Endothelial cell of umbilical vein (primary cell): ENCODE data around the gene RILPL2. TPM values are rescaled to one million over a fixed set of nuclear protein-coding genes. Genes with fewer than 3 reads are reported as not detected.

Source experiments
- BruUV-seq: library from RNA; stranded (reverse); fragments of 400-500 nt; replicated peaks from 2 replicates; lab custom pipeline; 2021; lab: Mats Ljungman, UMichigan
- CTCF ChIA-PET: fragments of 300-600, 350-600 bp; sonication (Branson Sonifier 250); formaldehyde crosslinking; loops from one replicate; lab custom pipeline; 2021; ENCODE audit warnings: antibody characterized with exemption, inconsistent platforms; lab: Charles Lee
- POLR2A ChIA-PET: fragments of 300-600, 350-600 bp; sonication (Branson Sonifier 250); formaldehyde crosslinking; loops from one replicate; lab custom pipeline; 2021; ENCODE audit warnings: antibody characterized with exemption, inconsistent platforms; lab: Charles Lee
- DNase-seq: peaks from one replicate; pipeline ENCODE4 v3.0.0-alpha.2; 2011; ENCODE audit warnings: low read depth, low spot score
- FAIRE-seq: peaks from 2 replicates; lab custom pipeline; 2011; peaks lifted over from hg19 to GRCh38; lab: Jason Lieb, UNC
- H2AFZ ChIP-seq: 2 replicates; pipeline ENCODE4 v1.6.0; 2012; ENCODE audit warnings: low read depth, low read length, control low read depth, inconsistent platforms
- H3K27ac ChIP-seq: 2 replicates; pipeline ENCODE4 v1.5.1; 2011; ENCODE audit warnings: low read depth, mild to moderate bottlenecking, control low read depth, low read length, moderate library complexity; ENCODE audit not compliant: insufficient read depth
- H3K27me3 ChIP-seq, 2 experiments: 2 replicates each; pipeline versions ENCODE4 v1.6.0 to v1.6.1; 2011; ENCODE audit warnings: low read length in 2 of 2, mixed read lengths in 1 of 2; ENCODE audit not compliant: control insufficient read depth in 2 of 2, insufficient read depth in 2 of 2
- H3K36me3 ChIP-seq, 2 experiments: 2 replicates in 1 of 2; 3 replicates in 1 of 2; pipeline ENCODE4 v1.5.1; 2011; ENCODE audit warnings: low read length in 2 of 2, mild to moderate bottlenecking in 1 of 2, moderate library complexity in 1 of 2; ENCODE audit not compliant: control insufficient read depth in 2 of 2, insufficient read depth in 2 of 2; ENCODE audit errors: extremely low read depth in 1 of 2
- H3K4me1 ChIP-seq: 3 replicates; pipeline ENCODE4 v1.5.1; 2011; ENCODE audit warnings: mild to moderate bottlenecking, low read length; ENCODE audit not compliant: control insufficient read depth, insufficient read depth; ENCODE audit errors: extremely low read depth
- H3K4me2 ChIP-seq: 2 replicates; pipeline ENCODE4 v1.6.1; 2011; ENCODE audit warnings: low read length, control low read depth, mixed read lengths; ENCODE audit not compliant: insufficient read depth
- H3K4me3 ChIP-seq, 3 experiments: fragments of 200-600 bp in 1 of 3; sonication (generic), shearing (Covaris generic) in 1 of 3; replicated peaks in 1 of 3; 2 replicates each; pipeline ENCODE4 v1.5.1; 2011 to 2016; ENCODE audit warnings: control low read depth in 3 of 3, low read length in 3 of 3, mild to moderate bottlenecking in 2 of 3, inconsistent platforms in 1 of 3, low read depth in 1 of 3, moderate library complexity in 1 of 3; ENCODE audit not compliant: insufficient read depth in 1 of 3
- H3K79me2 ChIP-seq: 2 replicates; pipeline ENCODE4 v1.6.0; 2012; ENCODE audit warnings: low read length, inconsistent platforms; ENCODE audit not compliant: control insufficient read depth, insufficient read depth
- H3K9ac ChIP-seq: replicated peaks from 2 replicates; pipeline ENCODE3; 2011; ENCODE audit warnings: low read length, control low read depth; ENCODE audit not compliant: insufficient read depth; ENCODE audit errors: extremely low read depth
- H3K9me1 ChIP-seq: replicated peaks from 3 replicates; pipeline ENCODE4 v1.6.0; 2011; ENCODE audit warnings: mild to moderate bottlenecking, low read length; ENCODE audit not compliant: control insufficient read depth, insufficient read depth; ENCODE audit errors: extremely low read depth
- H3K9me3 ChIP-seq: replicated peaks from 2 replicates; pipeline ENCODE4 v1.5.1; 2012; ENCODE audit warnings: low read length, inconsistent platforms; ENCODE audit not compliant: control insufficient read depth, insufficient read depth
- H4K20me1 ChIP-seq: replicated peaks from 2 replicates; pipeline ENCODE3; 2011; ENCODE audit warnings: mild to moderate bottlenecking, low read length; ENCODE audit not compliant: control insufficient read depth, insufficient read depth; ENCODE audit errors: extremely low read depth
- CTCF ChIP-seq, 2 donors: IDR thresholded peaks; 1 replicate in 1 of 2; 2 replicates in 1 of 2; pipeline ENCODE4 v1.5.1; 2011; ENCODE audit warnings: low read length in 2 of 2, mild to moderate bottlenecking in 2 of 2, moderate library complexity in 2 of 2, control low read depth in 1 of 2, inconsistent platforms in 1 of 2, low read depth in 1 of 2; ENCODE audit not compliant: insufficient read depth in 1 of 2; ENCODE audit errors: extremely low read depth in 1 of 2
- FOS ChIP-seq: IDR thresholded peaks from 2 replicates; pipeline ENCODE4 v1.6.1; 2011; ENCODE audit warnings: mild to moderate bottlenecking, low read length, moderate library complexity, borderline replicate concordance; ENCODE audit not compliant: insufficient read depth
- JUN ChIP-seq: IDR thresholded peaks from 2 replicates; pipeline ENCODE4 v1.6.1; 2011; ENCODE audit warnings: borderline replicate concordance, low read depth; ENCODE audit not compliant: insufficient read length, insufficient read depth
- MYC ChIP-seq: IDR thresholded peaks from one replicate; pipeline ENCODE4 v1.6.1; 2011; ENCODE audit warnings: mild to moderate bottlenecking, low read depth, low read length
- POLR2A ChIP-seq: IDR thresholded peaks from 2 replicates; pipeline ENCODE4 v1.6.1; 2012; ENCODE audit warnings: low read depth, mild to moderate bottlenecking, control low read depth, low read length
- POLR2AphosphoS5 ChIP-seq: IDR thresholded peaks from 2 replicates; pipeline ENCODE4 v1.6.1; 2012; ENCODE audit warnings: low read depth, mild to moderate bottlenecking, control low read depth, low read length, moderate library complexity; ENCODE audit not compliant: insufficient read depth
- dilution Hi-C: fragments of 300-500 bp; cut with MboI; formaldehyde crosslinking; loops from one replicate; pipeline ENCODE4 v1.15.0; 2019; ENCODE audit warnings: low sequenced_read_pairs; ENCODE audit not compliant: extremely low pct_ligation_motif_present
- intact Hi-C: fragments of 100-400 bp; cut with micrococcal nuclease; formaldehyde crosslinking; loops from one replicate; pipeline ENCODE4 v1.10.0; 2022
- polyA plus RNA-seq, 4 experiments: library from polyadenylated mRNA; depleted of rRNA in 3 of 4; stranded (reverse) in 3 of 4; unstranded in 1 of 4; fragments of >200 nt; gene quantifications; 2 replicates each; pipeline versions ENCODE4 v1.2.1 to v1.2.3, GENCODE V29; 2011 to 2012; ENCODE audit warnings: missing spikeins in 1 of 4
- total RNA-seq: library from RNA; stranded (reverse); gene quantifications from 2 replicates; pipeline ENCODE4 v1.2.3, GENCODE V29; 2021
- TF ChIP-seq, protein P1 (sequence below): IDR thresholded peaks from 2 replicates; pipeline ENCODE4 v1.6.1; 2011; ENCODE audit not compliant: insufficient read depth, insufficient read length

Gene RILPL2
- total and polyA plus RNA-seq, 2 donors (not counting 3 experiments of a cell fraction or from before 2014, with no cell fraction given), result 3.3 to 4.6 TPM

DNA sequence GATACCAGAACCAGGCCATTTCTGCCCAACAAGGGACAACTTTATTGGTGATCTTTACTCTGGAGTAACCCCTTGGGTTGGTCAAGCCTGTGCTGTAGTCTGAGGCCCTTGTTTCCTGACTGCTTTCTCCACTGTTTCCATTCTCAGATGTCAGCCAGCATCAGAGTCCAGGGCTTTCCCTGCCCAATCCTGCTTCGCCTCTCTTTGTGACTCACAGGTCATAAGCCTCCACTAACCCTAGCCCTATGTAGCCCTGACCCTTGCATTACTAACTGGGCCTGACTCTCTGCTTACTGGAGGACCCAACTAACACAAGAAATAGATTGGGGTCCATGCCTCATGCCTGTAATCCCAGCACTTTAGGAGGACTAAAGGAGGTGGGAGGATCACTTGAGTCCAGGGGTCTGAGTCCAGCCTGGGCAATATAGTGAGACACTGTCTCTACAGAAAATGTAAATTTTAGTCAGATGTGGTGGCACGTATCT lies 12.8 kb upstream of the RILPL2 start:
- intact Hi-C loops (loop anchor here (5.0 kb wide), 1 partner anchor 67 kb away; the partner anchor contains the start of gene KMT5A), dilution Hi-C loops (no loop called here)
- CTCF ChIA-PET, result interaction anchor here (1.4 kb wide), 1 partner anchor 19 kb away, joined by 4 read pairs; no protein-coding TSS in a partner anchor
- FAIRE-seq, result no peak
- no peak for DNase-seq
- no TSS peak for BruUV-seq
- no peaks in the 10 kb centered on the region for H3K79me2 ChIP-seq
- no peak overlapping the region for H3K4me3 ChIP-seq
- TF ChIP-seq POLR2AphosphoS5 (no peak), POLR2A (no peak), CTCF (IDR thresholded peaks at IDR 0.05; ENCODE audit: extremely low read depth in 1 of 2, insufficient read depth in 1 of 2, low read depth in 1 of 2, low read length in 2 of 2) (no peak), MYC (no peak), JUN (no peak), FOS (no peak)
- TF ChIP-seq, protein P1, sequence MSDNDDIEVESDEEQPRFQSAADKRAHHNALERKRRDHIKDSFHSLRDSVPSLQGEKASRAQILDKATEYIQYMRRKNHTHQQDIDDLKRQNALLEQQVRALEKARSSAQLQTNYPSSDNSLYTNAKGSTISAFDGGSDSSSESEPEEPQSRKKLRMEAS, result no peak
- H3K9me3 ChIP-seq, result no peaks in the 10 kb centered on the region
- no peak overlapping the region for H2AFZ ChIP-seq
- H3K9ac ChIP-seq, result no peak overlapping the region
- H4K20me1 ChIP-seq, result no peaks in the 10 kb centered on the region
- H3K36me3 ChIP-seq, result no peaks in the 10 kb centered on the region
- POLR2A ChIA-PET, result no interaction called here
- H3K4me2 ChIP-seq, result no peak overlapping the region
- no peaks in the 10 kb centered on the region for H3K9me1 ChIP-seq
- no peaks in the 10 kb centered on the region for H3K27me3 ChIP-seq
- peaks cover 22% of the 10 kb centered on the region for H3K4me1 ChIP-seq
- no peak overlapping the region for H3K27ac ChIP-seq
